Thymus (tissue), 11 donors: Measurements from ENCODE around the gene ATXN2. TPM values are rescaled to one million over a fixed set of nuclear protein-coding genes. Genes with fewer than 3 reads are reported as not detected.
A peak's percentile ranks its signal among the peaks of the same experiment; 100 is the strongest.
"Not testable (repeated sequence)": the region's sequence is repeated elsewhere in the genome, so short reads cannot be mapped to it uniquely, and the experiment has no call there.

Experiments
- DNase-seq, 9 donors: peaks; one replicate each; pipeline ENCODE4 v3.0.0-alpha.2; 2013; ENCODE audit warnings: low spot score in 9 of 9, low read depth in 6 of 9, missing footprints in 1 of 9
- H3K27ac ChIP-seq, 2 donors: one replicate each; pipeline ENCODE4 v1.5.1; 2013; ENCODE audit warnings: control low read depth in 1 of 2, low read depth in 1 of 2, low read length in 1 of 2, mild to moderate bottlenecking in 1 of 2, moderate library complexity in 1 of 2
- H3K27me3 ChIP-seq, 2 donors: one replicate each; pipeline ENCODE4 v1.5.1; 2013; ENCODE audit warnings: low read length in 1 of 2; ENCODE audit not compliant: control insufficient read depth in 2 of 2, insufficient read depth in 1 of 2
- H3K36me3 ChIP-seq, 2 donors: one replicate each; pipeline ENCODE4 v1.5.1; 2013; ENCODE audit warnings: low read length in 1 of 2, mild to moderate bottlenecking in 1 of 2, moderate library complexity in 1 of 2; ENCODE audit not compliant: control insufficient read depth in 2 of 2, insufficient read depth in 2 of 2
- H3K4me1 ChIP-seq, 2 donors: one replicate each; pipeline ENCODE4 v1.5.1; 2013; ENCODE audit warnings: low read length in 2 of 2; ENCODE audit not compliant: control insufficient read depth in 2 of 2, insufficient read depth in 2 of 2
- H3K4me3 ChIP-seq, 2 donors: one replicate each; pipeline ENCODE4 v1.5.1; 2013; ENCODE audit warnings: low read length in 2 of 2, control low read depth in 1 of 2, mild to moderate bottlenecking in 1 of 2
- H3K9me3 ChIP-seq, 2 donors: one replicate each; pipeline ENCODE4 v1.5.1; 2013; ENCODE audit warnings: low read length in 1 of 2, mild to moderate bottlenecking in 1 of 2; ENCODE audit not compliant: control insufficient read depth in 2 of 2, insufficient read depth in 1 of 2
- WGBS: extraction: QIAGEN DNeasy Blood & Tissue Kit; methylation state at CpG from one replicate; pipeline ENCODE4 v1.1.7; 2013; 5-methylcytosine and 5-hydroxymethylcytosine counted together
- polyA plus RNA-seq: library from polyadenylated mRNA; stranded (reverse); fragments of 200-250 nt; gene quantifications from one replicate; pipeline ENCODE4 v1.2.3, GENCODE V29; 2013
- total RNA-seq: library from RNA; stranded (reverse); fragments of 120-200 nt; gene quantifications from one replicate; pipeline ENCODE4 v1.2.4, GENCODE V29; 2013
- donor health status: healthy.

ATXN2 gene
- total and polyA plus RNA-seq, 2 donors: 11.8 to 19.7 TPM

DNA sequence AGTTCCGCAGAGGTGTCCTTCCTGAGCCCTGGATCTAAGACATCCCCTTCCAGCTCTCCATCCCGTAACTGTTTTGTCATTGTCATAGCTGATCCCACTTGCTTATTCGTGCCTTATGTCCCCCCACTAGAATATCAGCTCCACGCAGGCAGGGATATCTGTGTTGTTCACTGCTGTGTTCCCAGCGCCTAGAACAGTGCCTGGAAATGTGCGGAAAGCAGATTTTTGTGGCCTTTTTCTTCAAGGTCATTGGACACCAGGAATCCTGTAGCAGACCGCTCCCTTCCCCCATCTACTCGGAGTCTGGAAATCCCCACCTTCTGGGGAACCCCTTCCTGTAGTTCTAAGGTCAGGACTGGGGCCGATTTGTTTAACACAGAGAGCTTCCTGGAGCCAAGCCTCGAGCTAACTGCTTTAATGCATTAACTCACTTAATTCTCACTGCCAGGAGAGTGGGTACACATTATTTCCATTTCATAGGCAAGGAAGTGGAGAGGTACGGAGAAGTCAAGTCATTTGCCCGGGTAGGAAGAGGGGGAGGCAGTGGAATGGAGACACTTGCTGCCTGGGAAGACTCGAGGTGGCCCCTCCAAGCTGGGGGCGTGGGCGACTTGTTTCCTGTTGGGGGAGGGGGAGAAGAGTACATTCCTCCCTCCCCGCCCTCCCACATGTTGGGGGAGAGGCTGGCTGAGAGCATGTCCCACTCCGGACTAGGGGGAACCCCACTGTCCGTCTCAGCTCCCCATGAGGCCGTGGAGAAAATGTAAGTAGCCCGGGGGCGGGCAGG is 194.6 kb downstream of the ATXN2 start:
- H3K4me1 ChIP-seq: peaks cover 28 to 61% of the 10 kb centered on the region in 2 donors
- peak overlapping the region; percentile 43 to 88 for H3K4me3 ChIP-seq
- no peaks in the 10 kb centered on the region for H3K9me3 ChIP-seq
- peak overlapping the region; percentile 73 to 83 for H3K27ac ChIP-seq
- peak in 2 of 9 donors; percentile 44 to 63 for DNase-seq
- peaks cover 3 to 17% of the 10 kb centered on the region in 2 donors for H3K27me3 ChIP-seq
- WGBS: 39% methylated on average over 21 of the region's 21 CpGs
- H3K36me3 ChIP-seq: peaks cover 3% of the 10 kb centered on the region in 2 donors

DNA sequence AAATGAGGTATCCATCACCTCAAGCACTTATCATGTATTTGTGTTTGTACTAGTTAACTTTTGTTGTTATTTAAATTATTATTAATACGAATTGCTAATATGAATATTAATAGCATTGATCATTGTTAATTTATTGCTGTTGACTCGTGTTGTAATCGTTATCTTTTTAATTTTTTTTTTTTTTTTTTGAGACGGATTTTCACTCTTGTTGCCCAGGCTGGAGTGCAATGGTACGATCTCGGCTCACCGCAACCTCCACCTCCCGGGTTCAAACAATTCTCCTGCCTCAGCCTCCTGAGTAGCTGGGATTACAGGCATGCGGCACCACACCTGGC is 196.7 kb downstream of the ATXN2 start:
- H3K27me3 ChIP-seq: peaks cover 3 to 17% of the 10 kb centered on the region in 2 donors
- 85% methylated on average over 9 of the region's 9 CpGs for WGBS

More for the DNA sequence above, 196.7 kb downstream of the ATXN2 start:
- peaks cover 18 to 45% of the 10 kb centered on the region in 2 donors for H3K4me1 ChIP-seq
- H3K36me3 ChIP-seq, H3K27ac ChIP-seq, DNase-seq, H3K9me3 ChIP-seq, H3K4me3 ChIP-seq: not testable (repeated sequence)

Other genes with a start within 250 kb of the ATXN2 start
- gene PHETA1, start 230.2 kb downstream of the ATXN2 start, total RNA-seq: 1.3 TPM
- 4.4 TPM for gene PHETA1, start 230.2 kb downstream of the ATXN2 start, polyA plus RNA-seq
- 8.4 TPM for gene SH2B3, start 193.4 kb downstream of the ATXN2 start, total RNA-seq
- 9.1 TPM for gene SH2B3, start 193.4 kb downstream of the ATXN2 start, polyA plus RNA-seq
- gene BRAP, start 86.6 kb upstream of the ATXN2 start, total RNA-seq: 18.2 TPM
- gene BRAP, start 86.6 kb upstream of the ATXN2 start, polyA plus RNA-seq: 11.3 TPM
- 9.7 TPM for gene ACAD10, start 86.7 kb upstream of the ATXN2 start, total RNA-seq
- gene ACAD10, start 86.7 kb upstream of the ATXN2 start, polyA plus RNA-seq: 22.4 TPM
- gene ALDH2, start 167.6 kb upstream of the ATXN2 start, total RNA-seq: 33.3 TPM
- gene ALDH2, start 167.6 kb upstream of the ATXN2 start, polyA plus RNA-seq: 43.9 TPM
- 38.2 TPM for gene MAPKAPK5, start 242.9 kb upstream of the ATXN2 start, total RNA-seq
- 18.3 TPM for gene MAPKAPK5, start 242.9 kb upstream of the ATXN2 start, polyA plus RNA-seq